GM21717 (cell line): ENCODE results near the gene DMRT2.

Experiments
- ATAC-seq: cut with Tn5 transposase; IDR thresholded peaks from one replicate; pipeline ENCODE4 v1.9.1; 2021; ENCODE audit warnings: mild to moderate bottlenecking, moderate library complexity; ENCODE audit not compliant: unreplicated experiment

DMRT2 gene

GRCh38 chr9:1050125-1050895, at the start of gene DMRT2:
DMRT2 (plus strand) TSS chr9:1050357; CDS start chr9:1051614, 1,257 bp downstream.
- no peak for ATAC-seq

GRCh38 chr9:1001838-1002237, 48.3 kb upstream of the DMRT2 start:
- ATAC-seq, result no peak

GRCh38 chr9:1002678-1003077, 47.5 kb upstream of the DMRT2 start:
- no peak for ATAC-seq

- no peak for ATAC-seq
These were observed 45.0 kb upstream of the DMRT2 start for GRCh38 chr9:1005043-1005667.

- no peak for ATAC-seq
These were observed 42.8 kb upstream of the DMRT2 start for GRCh38 chr9:1007312-1007711.

- ATAC-seq, result no peak
These were observed 41.9 kb upstream of the DMRT2 start for GRCh38 chr9:1008216-1008615.

GRCh38 chr9:1009101-1009707, 41.0 kb upstream of the DMRT2 start:
- peak; percentile 98 for ATAC-seq

- ATAC-seq, result no peak
These were observed 37.1 kb upstream of the DMRT2 start for GRCh38 chr9:1013021-1013420.

- no peak for ATAC-seq
These were observed 35.9 kb upstream of the DMRT2 start for GRCh38 chr9:1014225-1014624.

- no peak for ATAC-seq
These were observed 35.5 kb upstream of the DMRT2 start for GRCh38 chr9:1014640-1015039.

GRCh38 chr9:1018121-1018520, 32.0 kb upstream of the DMRT2 start:
- ATAC-seq, result no peak

- no peak for ATAC-seq
These were observed 26.0 kb upstream of the DMRT2 start for GRCh38 chr9:1024112-1024511.

GRCh38 chr9:1025131-1025530, 25.0 kb upstream of the DMRT2 start:
- no peak for ATAC-seq

- no peak for ATAC-seq
These were observed 23.9 kb upstream of the DMRT2 start for GRCh38 chr9:1026219-1026618.

- no peak for ATAC-seq
These were observed 21.5 kb upstream of the DMRT2 start for GRCh38 chr9:1028501-1029190.

GRCh38 chr9:1031951-1032601, 18.1 kb upstream of the DMRT2 start:
- ATAC-seq, result no peak

GRCh38 chr9:1034271-1034670, 15.9 kb upstream of the DMRT2 start:
- no peak for ATAC-seq

- ATAC-seq, result no peak
These were observed 10.6 kb upstream of the DMRT2 start for GRCh38 chr9:1039589-1039988.

- no peak for ATAC-seq
These were observed 7.7 kb upstream of the DMRT2 start for GRCh38 chr9:1042466-1042865.

- ATAC-seq, result no peak
These were observed 5.5 kb upstream of the DMRT2 start for GRCh38 chr9:1044643-1045042.
